DOHH2 (cell line): ENCODE results near the gene ETHE1.

Source experiments
- H3F3A ChIP-seq: fragments of 200-600 bp; sonication (generic), shearing (Covaris generic); 2 replicates; pipeline ENCODE4 v1.6.0; 2016; ENCODE audit warnings: antibody characterized with exemption, mild to moderate bottlenecking; ENCODE audit not compliant: control insufficient read depth, insufficient read depth
- H3K27ac ChIP-seq: fragments of 200-600 bp; sonication (generic); 2 replicates; pipeline ENCODE4 v1.5.1; 2014; ENCODE audit warnings: low read depth, mild to moderate bottlenecking, low read length, moderate library complexity
- H3K27me3 ChIP-seq: fragments of 200-600 bp; sonication (generic); 2 replicates; pipeline ENCODE4 v1.6.1; 2014; ENCODE audit warnings: mild to moderate bottlenecking, low read length, mixed read lengths; ENCODE audit not compliant: control insufficient read depth
- H3K36me3 ChIP-seq: fragments of 200-600 bp; sonication (generic); 2 replicates; pipeline ENCODE4 v1.6.1; 2014; ENCODE audit warnings: mild to moderate bottlenecking, low read length, moderate library complexity, mixed read lengths; ENCODE audit not compliant: control insufficient read depth
- H3K4me1 ChIP-seq: fragments of 200-600 bp; sonication (generic); 2 replicates; pipeline ENCODE4 v1.6.1; 2014; ENCODE audit warnings: mild to moderate bottlenecking, low read length, mixed read lengths; ENCODE audit not compliant: control insufficient read depth
- H3K4me2 ChIP-seq: fragments of 200-600 bp; sonication (generic); 2 replicates; pipeline ENCODE4 v1.6.0; 2014; ENCODE audit warnings: mild to moderate bottlenecking, low read length, moderate library complexity
- H3K4me3 ChIP-seq: fragments of 200-600 bp; sonication (generic); 2 replicates; pipeline ENCODE4 v1.5.1; 2014; ENCODE audit warnings: mild to moderate bottlenecking, low read length, mixed read lengths
- H3K79me2 ChIP-seq: fragments of 200-600 bp; sonication (generic); 2 replicates; pipeline ENCODE4 v1.6.1; 2014; ENCODE audit warnings: mild to moderate bottlenecking, low read length, mixed read lengths; ENCODE audit not compliant: control insufficient read depth
- H3K9me2 ChIP-seq: fragments of 200-600 bp; sonication (generic); replicated peaks from 2 replicates; pipeline ENCODE4 v1.6.1; 2014; ENCODE audit warnings: mild to moderate bottlenecking, low read length, mixed read lengths; ENCODE audit not compliant: control insufficient read depth
- H3K9me3 ChIP-seq: fragments of 200-600 bp; sonication (generic); 2 replicates; pipeline ENCODE4 v1.6.1; 2014; ENCODE audit warnings: antibody characterized with exemption, low read length, mixed read lengths; ENCODE audit not compliant: control insufficient read depth, insufficient read depth
- H4K20me1 ChIP-seq: fragments of 200-600 bp; sonication (generic); 2 replicates; pipeline ENCODE4 v1.6.0; 2014; ENCODE audit warnings: low read depth, mild to moderate bottlenecking, antibody characterized with exemption, low read length, moderate library complexity; ENCODE audit not compliant: control insufficient read depth, insufficient read depth
- EZH2phosphoT487 ChIP-seq: fragments of 200-600 bp; sonication (generic); IDR thresholded peaks from 2 replicates; pipeline ENCODE4 v1.6.1; 2017; ENCODE audit warnings: borderline replicate concordance, mild to moderate bottlenecking, antibody characterized with exemption, low read length, moderate library complexity, mixed read lengths
- TF ChIP-seq, protein P1 (sequence below): fragments of 200-600 bp; sonication (generic); IDR thresholded peaks from one replicate; pipeline ENCODE4 v1.5.1; 2014; ENCODE audit warnings: antibody characterized with exemption, mild to moderate bottlenecking, low read depth, low read length; ENCODE audit not compliant: poor library complexity, severe bottlenecking

ETHE1 gene

DNA sequence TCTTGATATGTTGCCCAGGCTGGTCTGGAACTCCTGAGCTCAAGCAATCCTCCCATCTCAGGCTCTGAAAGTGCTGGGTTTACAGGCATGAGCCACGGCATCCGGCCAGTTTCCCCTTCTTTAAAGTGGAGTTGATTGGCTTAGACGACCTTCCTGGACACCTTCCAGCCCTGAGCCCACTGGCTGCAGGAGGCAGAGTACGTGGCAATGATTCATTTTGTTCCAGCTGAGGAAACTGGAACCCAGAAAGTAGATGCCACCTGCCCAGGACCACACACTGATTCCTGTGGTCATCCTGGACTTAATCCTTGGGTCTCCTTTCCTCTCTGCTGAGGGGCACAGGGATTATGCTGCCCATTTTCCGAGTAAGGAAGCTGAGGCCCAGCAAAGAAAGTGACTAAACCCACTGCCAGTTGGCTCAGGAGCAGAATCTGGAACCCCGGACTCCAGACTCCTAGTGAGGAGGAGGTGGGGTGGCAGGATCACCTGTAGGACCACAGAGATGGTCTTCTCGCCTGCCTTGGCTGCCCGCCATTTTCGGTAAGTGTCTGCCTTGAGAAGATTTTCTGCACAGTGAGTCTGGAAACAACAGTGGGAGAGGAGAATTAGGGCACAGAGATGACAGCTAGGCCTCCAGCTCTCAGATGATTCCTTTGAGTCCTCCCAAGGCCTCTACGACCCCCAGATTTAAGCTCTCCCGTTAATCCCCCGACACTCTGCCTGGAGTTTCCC is 47.6 kb upstream of the ETHE1 start:
- peaks cover 17% of the 10 kb centered on the region for H3K36me3 ChIP-seq
- no peaks in the 10 kb centered on the region for H4K20me1 ChIP-seq
- no peaks in the 10 kb centered on the region for H3K9me3 ChIP-seq
- peaks cover 8% of the 10 kb centered on the region; the same call in 1 of the 2 replicates for H3K27me3 ChIP-seq
- TF ChIP-seq, protein P1, sequence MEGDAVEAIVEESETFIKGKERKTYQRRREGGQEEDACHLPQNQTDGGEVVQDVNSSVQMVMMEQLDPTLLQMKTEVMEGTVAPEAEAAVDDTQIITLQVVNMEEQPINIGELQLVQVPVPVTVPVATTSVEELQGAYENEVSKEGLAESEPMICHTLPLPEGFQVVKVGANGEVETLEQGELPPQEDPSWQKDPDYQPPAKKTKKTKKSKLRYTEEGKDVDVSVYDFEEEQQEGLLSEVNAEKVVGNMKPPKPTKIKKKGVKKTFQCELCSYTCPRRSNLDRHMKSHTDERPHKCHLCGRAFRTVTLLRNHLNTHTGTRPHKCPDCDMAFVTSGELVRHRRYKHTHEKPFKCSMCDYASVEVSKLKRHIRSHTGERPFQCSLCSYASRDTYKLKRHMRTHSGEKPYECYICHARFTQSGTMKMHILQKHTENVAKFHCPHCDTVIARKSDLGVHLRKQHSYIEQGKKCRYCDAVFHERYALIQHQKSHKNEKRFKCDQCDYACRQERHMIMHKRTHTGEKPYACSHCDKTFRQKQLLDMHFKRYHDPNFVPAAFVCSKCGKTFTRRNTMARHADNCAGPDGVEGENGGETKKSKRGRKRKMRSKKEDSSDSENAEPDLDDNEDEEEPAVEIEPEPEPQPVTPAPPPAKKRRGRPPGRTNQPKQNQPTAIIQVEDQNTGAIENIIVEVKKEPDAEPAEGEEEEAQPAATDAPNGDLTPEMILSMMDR = no peak
- TF ChIP-seq EZH2phosphoT487 = no peak
- H3K4me1 ChIP-seq = peaks cover 14% of the 10 kb centered on the region
- H3K4me3 ChIP-seq = peak overlapping the region; percentile 88
- peak overlapping the region; percentile 88 for H3K4me2 ChIP-seq
- H3K27ac ChIP-seq = peak overlapping the region; percentile 22
- no peaks in the 10 kb centered on the region for H3K9me2 ChIP-seq
- H3K79me2 ChIP-seq = peaks cover 35% of the 10 kb centered on the region
- no peaks in the 10 kb centered on the region for H3F3A ChIP-seq

DNA sequence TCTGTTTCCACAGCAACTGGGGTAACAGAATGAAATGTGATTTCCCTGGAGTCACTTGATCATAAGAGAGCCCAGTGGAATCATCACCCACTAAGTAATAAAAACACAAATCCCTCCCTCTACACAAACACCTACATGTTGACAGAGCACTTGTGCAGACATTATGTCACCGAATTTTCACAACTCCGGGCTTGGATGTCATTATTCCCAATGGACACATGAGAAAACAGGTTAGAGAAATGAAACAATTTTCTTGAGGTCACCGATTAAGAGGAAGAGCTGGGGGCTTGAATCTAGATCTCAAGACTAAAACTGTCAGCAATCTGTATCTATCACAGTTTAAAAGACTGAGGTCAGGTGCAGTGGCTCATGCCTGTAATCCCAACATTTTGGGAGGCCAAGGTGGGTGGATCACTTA is 45.2 kb upstream of the ETHE1 start:
- H3K9me3 ChIP-seq = no peaks in the 10 kb centered on the region
- H3F3A ChIP-seq = no peaks in the 10 kb centered on the region
- H4K20me1 ChIP-seq = no peaks in the 10 kb centered on the region
- TF ChIP-seq, protein P1 = no peak
- no peak for TF ChIP-seq EZH2phosphoT487
- no peak overlapping the region for H3K4me3 ChIP-seq
- H3K27ac ChIP-seq = no peak overlapping the region
- peaks cover 17% of the 10 kb centered on the region for H3K36me3 ChIP-seq
- no peaks in the 10 kb centered on the region for H3K9me2 ChIP-seq
- H3K4me1 ChIP-seq = peaks cover 14% of the 10 kb centered on the region
- H3K79me2 ChIP-seq = peaks cover 36% of the 10 kb centered on the region
- H3K4me2 ChIP-seq = no peak overlapping the region
- H3K27me3 ChIP-seq = no peaks in the 10 kb centered on the region

GRCh38 chr19:43570174-43570791 is 43.3 kb upstream of the ETHE1 start:
- H4K20me1 ChIP-seq = no peaks in the 10 kb centered on the region
- H3K36me3 ChIP-seq = peaks cover 17% of the 10 kb centered on the region
- no peak overlapping the region for H3K4me2 ChIP-seq
- H3K9me2 ChIP-seq = no peaks in the 10 kb centered on the region
- no peaks in the 10 kb centered on the region for H3F3A ChIP-seq
- H3K79me2 ChIP-seq = peaks cover 35% of the 10 kb centered on the region
- no peaks in the 10 kb centered on the region for H3K27me3 ChIP-seq
- H3K4me1 ChIP-seq = peaks cover 6% of the 10 kb centered on the region
- no peaks in the 10 kb centered on the region for H3K9me3 ChIP-seq
- TF ChIP-seq, protein P1 = no peak
- no peak for TF ChIP-seq EZH2phosphoT487
- no peak overlapping the region for H3K27ac ChIP-seq
- no peak overlapping the region for H3K4me3 ChIP-seq
